ENCODE measurements around the gene ADD2. TPM values are rescaled to one million over a fixed set of nuclear protein-coding genes. Genes with fewer than 3 reads are reported as not detected.

Gene ADD2
- total and polyA plus RNA-seq, 2 experiments from 2014 or later, result 34.6 to 223 TPM

DNA sequence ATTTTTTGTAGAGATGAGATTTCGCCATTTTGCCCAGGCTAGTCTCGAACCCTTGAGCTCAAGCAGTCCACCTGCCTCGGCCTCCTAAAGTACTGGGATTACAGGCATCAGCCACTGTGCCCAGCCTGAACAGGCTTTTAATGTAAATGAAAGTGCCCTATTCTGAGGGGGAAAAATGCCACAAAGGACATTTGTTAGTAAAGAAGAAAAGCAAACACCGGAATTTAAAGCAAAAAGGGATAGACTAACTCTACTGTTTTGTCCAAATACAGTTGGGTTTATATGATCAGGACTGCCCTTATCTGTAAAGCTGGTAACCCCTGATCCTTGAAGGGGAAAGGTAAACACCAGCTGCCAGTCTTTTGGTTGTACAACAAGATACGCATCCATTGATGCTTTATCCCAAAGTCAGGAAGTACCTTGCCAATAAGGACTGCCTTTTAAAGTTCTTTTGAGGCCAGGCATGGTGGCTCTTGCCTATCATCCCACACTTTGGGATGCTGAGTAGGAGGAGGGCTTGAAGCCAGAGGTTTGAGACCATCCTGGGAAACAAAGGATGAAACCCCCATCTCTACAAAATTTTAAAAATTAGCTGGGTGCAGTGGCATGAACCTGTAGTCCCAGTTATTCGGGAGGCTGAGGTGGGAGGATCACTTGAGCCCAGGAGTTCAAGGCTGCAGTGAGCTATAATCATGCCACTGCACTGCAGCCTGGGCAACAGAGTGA, 39.3 kb upstream of the ADD2 start:
- Histone ChIP-seq H3K4me2 (no peak overlapping the region), H3K4me1 (ENCODE audit: insufficient read depth) (no peaks in the 10 kb centered on the region), H3K27ac (ENCODE audit: low read depth) (no peak overlapping the region), H2AFZ (no peak overlapping the region), H3K36me3 (ENCODE audit: insufficient read depth) (no peaks in the 10 kb centered on the region), H3K9me2 (ENCODE audit: insufficient read depth) (peaks cover 2% of the 10 kb centered on the region; the same call in 1 of the 2 replicates), H4K20me1 (replicated peaks; ENCODE audit: insufficient read depth) (no peaks in the 10 kb centered on the region), H3K4me3 (no peak overlapping the region), H3K27me3 (ENCODE audit: insufficient read depth) (no peaks in the 10 kb centered on the region), H3F3A (replicated peaks; ENCODE audit: low read depth) (no peaks in the 10 kb centered on the region), H3K79me2 (replicated peaks; ENCODE audit: insufficient read depth) (no peaks in the 10 kb centered on the region)
- no peak for TF ChIP-seq CTCF (conservative IDR thresholded peaks at IDR 0.05; ENCODE audit: low read depth in 2 of 2)
- no peak for TF ChIP-seq STAT1 (IDR thresholded peaks at IDR 0.05; ENCODE audit: unreplicated experiment)
- TF ChIP-seq ZNF331 (CRISPR knock-in tag; IDR thresholded peaks at IDR 0.05; ENCODE audit: low read depth), result no peak
- no peak for TF ChIP-seq ZNF114 (CRISPR knock-in tag; IDR thresholded peaks at IDR 0.05)
- TF ChIP-seq EZH2 (IDR thresholded peaks at IDR 0.05; ENCODE audit: low read depth, unreplicated experiment), result no peak
- TF ChIP-seq, protein P1, sequence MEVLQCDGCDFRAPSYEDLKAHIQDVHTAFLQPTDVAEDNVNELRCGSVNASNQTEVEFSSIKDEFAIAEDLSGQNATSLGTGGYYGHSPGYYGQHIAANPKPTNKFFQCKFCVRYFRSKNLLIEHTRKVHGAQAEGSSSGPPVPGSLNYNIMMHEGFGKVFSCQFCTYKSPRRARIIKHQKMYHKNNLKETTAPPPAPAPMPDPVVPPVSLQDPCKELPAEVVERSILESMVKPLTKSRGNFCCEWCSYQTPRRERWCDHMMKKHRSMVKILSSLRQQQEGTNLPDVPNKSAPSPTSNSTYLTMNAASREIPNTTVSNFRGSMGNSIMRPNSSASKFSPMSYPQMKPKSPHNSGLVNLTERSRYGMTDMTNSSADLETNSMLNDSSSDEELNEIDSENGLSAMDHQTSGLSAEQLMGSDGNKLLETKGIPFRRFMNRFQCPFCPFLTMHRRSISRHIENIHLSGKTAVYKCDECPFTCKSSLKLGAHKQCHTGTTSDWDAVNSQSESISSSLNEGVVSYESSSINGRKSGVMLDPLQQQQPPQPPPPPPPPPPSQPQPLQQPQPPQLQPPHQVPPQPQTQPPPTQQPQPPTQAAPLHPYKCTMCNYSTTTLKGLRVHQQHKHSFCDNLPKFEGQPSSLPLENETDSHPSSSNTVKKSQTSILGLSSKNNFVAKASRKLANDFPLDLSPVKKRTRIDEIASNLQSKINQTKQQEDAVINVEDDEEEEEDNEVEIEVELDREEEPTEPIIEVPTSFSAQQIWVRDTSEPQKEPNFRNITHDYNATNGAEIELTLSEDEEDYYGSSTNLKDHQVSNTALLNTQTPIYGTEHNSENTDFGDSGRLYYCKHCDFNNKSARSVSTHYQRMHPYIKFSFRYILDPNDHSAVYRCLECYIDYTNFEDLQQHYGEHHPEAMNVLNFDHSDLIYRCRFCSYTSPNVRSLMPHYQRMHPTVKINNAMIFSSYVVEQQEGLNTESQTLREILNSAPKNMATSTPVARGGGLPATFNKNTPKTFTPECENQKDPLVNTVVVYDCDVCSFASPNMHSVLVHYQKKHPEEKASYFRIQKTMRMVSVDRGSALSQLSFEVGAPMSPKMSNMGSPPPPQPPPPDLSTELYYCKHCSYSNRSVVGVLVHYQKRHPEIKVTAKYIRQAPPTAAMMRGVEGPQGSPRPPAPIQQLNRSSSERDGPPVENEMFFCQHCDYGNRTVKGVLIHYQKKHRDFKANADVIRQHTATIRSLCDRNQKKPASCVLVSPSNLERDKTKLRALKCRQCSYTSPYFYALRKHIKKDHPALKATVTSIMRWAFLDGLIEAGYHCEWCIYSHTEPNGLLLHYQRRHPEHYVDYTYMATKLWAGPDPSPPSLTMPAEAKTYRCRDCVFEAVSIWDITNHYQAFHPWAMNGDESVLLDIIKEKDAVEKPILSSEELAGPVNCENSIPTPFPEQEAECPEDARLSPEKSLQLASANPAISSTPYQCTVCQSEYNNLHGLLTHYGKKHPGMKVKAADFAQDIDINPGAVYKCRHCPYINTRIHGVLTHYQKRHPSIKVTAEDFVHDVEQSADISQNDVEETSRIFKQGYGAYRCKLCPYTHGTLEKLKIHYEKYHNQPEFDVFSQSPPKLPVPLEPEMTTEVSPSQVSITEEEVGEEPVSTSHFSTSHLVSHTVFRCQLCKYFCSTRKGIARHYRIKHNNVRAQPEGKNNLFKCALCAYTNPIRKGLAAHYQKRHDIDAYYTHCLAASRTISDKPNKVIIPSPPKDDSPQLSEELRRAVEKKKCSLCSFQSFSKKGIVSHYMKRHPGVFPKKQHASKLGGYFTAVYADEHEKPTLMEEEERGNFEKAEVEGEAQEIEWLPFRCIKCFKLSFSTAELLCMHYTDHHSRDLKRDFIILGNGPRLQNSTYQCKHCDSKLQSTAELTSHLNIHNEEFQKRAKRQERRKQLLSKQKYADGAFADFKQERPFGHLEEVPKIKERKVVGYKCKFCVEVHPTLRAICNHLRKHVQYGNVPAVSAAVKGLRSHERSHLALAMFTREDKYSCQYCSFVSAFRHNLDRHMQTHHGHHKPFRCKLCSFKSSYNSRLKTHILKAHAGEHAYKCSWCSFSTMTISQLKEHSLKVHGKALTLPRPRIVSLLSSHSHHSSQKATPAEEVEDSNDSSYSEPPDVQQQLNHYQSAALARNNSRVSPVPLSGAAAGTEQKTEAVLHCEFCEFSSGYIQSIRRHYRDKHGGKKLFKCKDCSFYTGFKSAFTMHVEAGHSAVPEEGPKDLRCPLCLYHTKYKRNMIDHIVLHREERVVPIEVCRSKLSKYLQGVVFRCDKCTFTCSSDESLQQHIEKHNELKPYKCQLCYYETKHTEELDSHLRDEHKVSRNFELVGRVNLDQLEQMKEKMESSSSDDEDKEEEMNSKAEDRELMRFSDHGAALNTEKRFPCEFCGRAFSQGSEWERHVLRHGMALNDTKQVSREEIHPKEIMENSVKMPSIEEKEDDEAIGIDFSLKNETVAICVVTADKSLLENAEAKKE (CRISPR knock-in tag; IDR thresholded peaks at IDR 0.05), result no peak
- TF ChIP-seq, protein P2, sequence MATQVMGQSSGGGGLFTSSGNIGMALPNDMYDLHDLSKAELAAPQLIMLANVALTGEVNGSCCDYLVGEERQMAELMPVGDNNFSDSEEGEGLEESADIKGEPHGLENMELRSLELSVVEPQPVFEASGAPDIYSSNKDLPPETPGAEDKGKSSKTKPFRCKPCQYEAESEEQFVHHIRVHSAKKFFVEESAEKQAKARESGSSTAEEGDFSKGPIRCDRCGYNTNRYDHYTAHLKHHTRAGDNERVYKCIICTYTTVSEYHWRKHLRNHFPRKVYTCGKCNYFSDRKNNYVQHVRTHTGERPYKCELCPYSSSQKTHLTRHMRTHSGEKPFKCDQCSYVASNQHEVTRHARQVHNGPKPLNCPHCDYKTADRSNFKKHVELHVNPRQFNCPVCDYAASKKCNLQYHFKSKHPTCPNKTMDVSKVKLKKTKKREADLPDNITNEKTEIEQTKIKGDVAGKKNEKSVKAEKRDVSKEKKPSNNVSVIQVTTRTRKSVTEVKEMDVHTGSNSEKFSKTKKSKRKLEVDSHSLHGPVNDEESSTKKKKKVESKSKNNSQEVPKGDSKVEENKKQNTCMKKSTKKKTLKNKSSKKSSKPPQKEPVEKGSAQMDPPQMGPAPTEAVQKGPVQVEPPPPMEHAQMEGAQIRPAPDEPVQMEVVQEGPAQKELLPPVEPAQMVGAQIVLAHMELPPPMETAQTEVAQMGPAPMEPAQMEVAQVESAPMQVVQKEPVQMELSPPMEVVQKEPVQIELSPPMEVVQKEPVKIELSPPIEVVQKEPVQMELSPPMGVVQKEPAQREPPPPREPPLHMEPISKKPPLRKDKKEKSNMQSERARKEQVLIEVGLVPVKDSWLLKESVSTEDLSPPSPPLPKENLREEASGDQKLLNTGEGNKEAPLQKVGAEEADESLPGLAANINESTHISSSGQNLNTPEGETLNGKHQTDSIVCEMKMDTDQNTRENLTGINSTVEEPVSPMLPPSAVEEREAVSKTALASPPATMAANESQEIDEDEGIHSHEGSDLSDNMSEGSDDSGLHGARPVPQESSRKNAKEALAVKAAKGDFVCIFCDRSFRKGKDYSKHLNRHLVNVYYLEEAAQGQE (IDR thresholded peaks at IDR 0.05; ENCODE audit: unreplicated experiment), result no peak
- no peak for TF ChIP-seq JUNB (IDR thresholded peaks at IDR 0.05; ENCODE audit: unreplicated experiment)
- TF ChIP-seq CREB1 (CRISPR knock-in tag; IDR thresholded peaks at IDR 0.05; ENCODE audit: low read depth), result no peak
- no peak for TF ChIP-seq ETS1 (IDR thresholded peaks at IDR 0.05)
- TF ChIP-seq POLR2AphosphoS5 (IDR thresholded peaks at IDR 0.05; ENCODE audit: low read depth), result no peak
- no peak for TF ChIP-seq EZH2phosphoT487 (IDR thresholded peaks at IDR 0.05; ENCODE audit: unreplicated experiment)
- no peak for TF ChIP-seq NANOG (IDR thresholded peaks at IDR 0.05; ENCODE audit: borderline replicate concordance)
- H3K4me3 Mint-ChIP-seq, result no peak overlapping the region
- ATAC-seq (no peak), DNase-seq (ENCODE audit: low spot score) (no peak)
- H3K9me3 Mint-ChIP-seq, result no peaks in the 10 kb centered on the region
- no peak overlapping the region for H3K27ac Mint-ChIP-seq
- H3K4me1 Mint-ChIP-seq, result no peaks in the 10 kb centered on the region
- no peaks in the 10 kb centered on the region for H3K36me3 Mint-ChIP-seq (ENCODE audit: low read depth)
- peaks cover 5% of the 10 kb centered on the region for H3K27me3 Mint-ChIP-seq (ENCODE audit: insufficient read depth, low read depth, poor library complexity)

Measured in GM23338 (cell line).